Small intestine (tissue), 7 donors: ENCODE results near the gene ELMOD3. TPM values are rescaled to one million over a fixed set of nuclear protein-coding genes. Genes with fewer than 3 reads are reported as not detected.
"Not testable (repeated sequence)": the region's sequence is repeated elsewhere in the genome, so short reads cannot be mapped to it uniquely, and the experiment has no call there.

Source experiments
- DNase-seq, 2 donors: peaks; one replicate each; pipeline versions ENCODE4 v3.0.0 to v3.0.0-alpha.2; 2013
- FAIRE-seq: peaks from 2 replicates; lab custom pipeline; 2012; peaks lifted over from hg19 to GRCh38; lab: Jason Lieb, UNC
- H3K27ac ChIP-seq, 3 donors: one replicate each; pipeline ENCODE4 v1.5.1; 2013; ENCODE audit warnings: low read length in 2 of 3, mild to moderate bottlenecking in 2 of 3, control low read depth in 1 of 3, inconsistent platforms in 1 of 3, low read depth in 1 of 3, moderate library complexity in 1 of 3
- H3K27me3 ChIP-seq, 3 donors: one replicate each; pipeline ENCODE4 v1.6.1; 2013; ENCODE audit warnings: low read length in 3 of 3, inconsistent platforms in 1 of 3; ENCODE audit not compliant: control insufficient read depth in 3 of 3, insufficient read depth in 3 of 3
- H3K36me3 ChIP-seq, 3 donors: one replicate each; pipeline ENCODE4 v1.6.1; 2013; ENCODE audit warnings: low read length in 3 of 3, inconsistent platforms in 1 of 3, low read depth in 1 of 3, mild to moderate bottlenecking in 1 of 3, moderate library complexity in 1 of 3; ENCODE audit not compliant: control insufficient read depth in 3 of 3, insufficient read depth in 2 of 3
- H3K4me1 ChIP-seq, 3 donors: one replicate each; pipeline ENCODE4 v1.6.1; 2013; ENCODE audit warnings: low read length in 2 of 3, inconsistent platforms in 1 of 3, low read depth in 1 of 3, mild to moderate bottlenecking in 1 of 3, moderate library complexity in 1 of 3; ENCODE audit not compliant: control insufficient read depth in 3 of 3, insufficient read depth in 2 of 3
- H3K4me3 ChIP-seq, 3 donors: one replicate each; pipeline ENCODE4 v1.5.1; 2013; ENCODE audit warnings: low read length in 3 of 3, control low read depth in 1 of 3, inconsistent platforms in 1 of 3, low read depth in 1 of 3, mild to moderate bottlenecking in 1 of 3, moderate library complexity in 1 of 3
- H3K9me3 ChIP-seq, 2 donors: one replicate each; pipeline ENCODE4 v1.6.1; 2013; ENCODE audit warnings: low read depth in 1 of 2, low read length in 1 of 2; ENCODE audit not compliant: control insufficient read depth in 2 of 2, insufficient read depth in 1 of 2
- WGBS, 3 donors: extraction: QIAGEN DNeasy Blood & Tissue Kit; methylation state at CpG; one replicate each; pipeline ENCODE4 v1.1.7; 2013; 5-methylcytosine and 5-hydroxymethylcytosine counted together
- polyA plus RNA-seq, 4 donors: library from polyadenylated mRNA; stranded (reverse) in 3 of 4; unstranded in 1 of 4; fragments of 200-250 nt in 3 of 4; fragments of 120-200 nt in 1 of 4; gene quantifications; one replicate each; pipeline versions ENCODE4 v1.2.1 to v1.2.3, GENCODE V29; 2013
- donor health status: healthy with polysubstance abuse.
- donor health status: control.
- donor health status: control.
- donor health status: Bipolar disorder and iron deficiency.
- donor health status: healthy.

ELMOD3 gene
- polyA plus RNA-seq, 4 donors: 16.1 to 36.9 (median 22.5) TPM

- WGBS, 3 donors: 0 to 18% (median 5%) methylated on average over 16 of the region's 16 CpGs
- H3K27ac ChIP-seq: peak overlapping the region; percentile 94 to 98 (median 97)
- no peaks in the 10 kb centered on the region for H3K9me3 ChIP-seq
- H3K27me3 ChIP-seq: no peaks in the 10 kb centered on the region
- DNase-seq: peak; percentile 80 to 96
- H3K4me3 ChIP-seq: peak overlapping the region; percentile 59 to 99 (median 81)
- peaks cover 13 to 48% (median 18%) of the 10 kb centered on the region in 3 donors for H3K36me3 ChIP-seq
- FAIRE-seq: no peak
- H3K4me1 ChIP-seq: peaks cover 2 to 8% (median 4%) of the 10 kb centered on the region in 3 donors
Observed at GRCh38 chr2:85353876-85354285, 688 bp upstream of the ELMOD3 start.

GRCh38 chr2:85355073-85355410 is 473 bp downstream of the ELMOD3 start:
- Histone ChIP-seq H3K4me1 (peaks cover 2 to 8% (median 4%) of the 10 kb centered on the region in 3 donors), H3K36me3 (peaks cover 4 to 44% (median 9%) of the 10 kb centered on the region in 3 donors), H3K27ac (peak overlapping the region in 2 of 3 donors; percentile 74 to 95), H3K9me3 (no peaks in the 10 kb centered on the region), H3K27me3 (no peaks in the 10 kb centered on the region), H3K4me3 (peak overlapping the region; percentile 52 to 99 (median 81))
- DNase-seq (no peak), FAIRE-seq (no peak)
- 6 to 10% (median 7%) methylated on average over 10 of the region's 10 CpGs for whole genome bisulfite sequencing, 3 donors

- peaks cover 4 to 43% (median 8%) of the 10 kb centered on the region in 3 donors for H3K36me3 ChIP-seq
- H3K9me3 ChIP-seq: no peaks in the 10 kb centered on the region
- WGBS, 3 donors: 67 to 81% (median 68%) methylated on average over 3 of the region's 3 CpGs
- H3K4me1 ChIP-seq: peaks cover 2 to 8% (median 4%) of the 10 kb centered on the region in 3 donors
- H3K27me3 ChIP-seq: no peaks in the 10 kb centered on the region
- FAIRE-seq (no peak), DNase-seq (no peak)
- peak overlapping the region; percentile 52 to 99 (median 81) for H3K4me3 ChIP-seq
- H3K27ac ChIP-seq: peak overlapping the region in 2 of 3 donors; percentile 29 to 74
Observed at GRCh38 chr2:85355521-85355920, 952 bp downstream of the ELMOD3 start.

- 95 to 96% (median 96%) methylated on average over 2 of the region's 2 CpGs for WGBS, 3 donors
- no peak for DNase-seq
- H3K27ac ChIP-seq: no peak overlapping the region
- H3K4me1 ChIP-seq: peaks cover 2 to 8% (median 4%) of the 10 kb centered on the region in 3 donors
- peaks cover 4 to 37% (median 4%) of the 10 kb centered on the region in 3 donors for H3K36me3 ChIP-seq
- H3K4me3 ChIP-seq: no peak overlapping the region
- H3K9me3 ChIP-seq: no peaks in the 10 kb centered on the region
- H3K27me3 ChIP-seq: no peaks in the 10 kb centered on the region
- FAIRE-seq: no peak
Observed at GRCh38 chr2:85356186-85356585, 1.6 kb downstream of the ELMOD3 start.

- H3K4me1 ChIP-seq: peaks cover 2 to 8% (median 4%) of the 10 kb centered on the region in 3 donors
- H3K27ac ChIP-seq: no peak overlapping the region
- no peaks in the 10 kb centered on the region for H3K27me3 ChIP-seq
- no peaks in the 10 kb centered on the region for H3K9me3 ChIP-seq
- 91 to 95% (median 92%) methylated on average over 3 of the region's 3 CpGs for WGBS, 3 donors
- no peak overlapping the region for H3K4me3 ChIP-seq
- H3K36me3 ChIP-seq: peaks cover 0 to 30% (median 2%) of the 10 kb centered on the region in 3 donors
- FAIRE-seq (no peak), DNase-seq (no peak)
Observed at GRCh38 chr2:85357736-85358135, 3.2 kb downstream of the ELMOD3 start.

GRCh38 chr2:85362653-85363387 is 8.3 kb downstream of the ELMOD3 start:
- peaks cover 0 to 26% (median 0%) of the 10 kb centered on the region in 3 donors for H3K36me3 ChIP-seq
- not testable (repeated sequence) for H3K4me1 ChIP-seq, H3K27me3 ChIP-seq, H3K27ac ChIP-seq, FAIRE-seq, DNase-seq, H3K4me3 ChIP-seq, H3K9me3 ChIP-seq
- 77 to 88% (median 85%) methylated on average over 5 of the region's 5 CpGs for WGBS, 3 donors

GRCh38 chr2:85367180-85367579 is 12.6 kb downstream of the ELMOD3 start:
- 86 to 90% (median 89%) methylated on average over 5 of the region's 5 CpGs for WGBS, 3 donors
- peaks cover 0 to 34% (median 3%) of the 10 kb centered on the region in 3 donors for H3K36me3 ChIP-seq
- H3K27me3 ChIP-seq: no peaks in the 10 kb centered on the region
- H3K9me3 ChIP-seq: no peaks in the 10 kb centered on the region
- DNase-seq (no peak), FAIRE-seq (no peak)
- no peak overlapping the region for H3K4me3 ChIP-seq
- no peak overlapping the region for H3K27ac ChIP-seq
- H3K4me1 ChIP-seq: peaks cover 0 to 14% (median 0%) of the 10 kb centered on the region in 3 donors

GRCh38 chr2:85368921-85369320 is 14.4 kb downstream of the ELMOD3 start:
- no peak overlapping the region for H3K4me3 ChIP-seq
- H3K4me1 ChIP-seq: peaks cover 0 to 14% (median 0%) of the 10 kb centered on the region in 3 donors
- H3K9me3 ChIP-seq: no peaks in the 10 kb centered on the region
- H3K36me3 ChIP-seq: peaks cover 0 to 32% (median 3%) of the 10 kb centered on the region in 3 donors
- FAIRE-seq (no peak), DNase-seq (no peak)
- no peak overlapping the region for H3K27ac ChIP-seq
- H3K27me3 ChIP-seq: no peaks in the 10 kb centered on the region
